Neural cell (in vitro differentiated cells): Measurements from ENCODE around the gene MAML2. TPM values are rescaled to one million over a fixed set of nuclear protein-coding genes. Genes with fewer than 3 reads are reported as not detected.

Source experiments
- H2AFZ ChIP-seq: fragments of 200-600, 300-800 bp; sonication (generic), shearing (Covaris generic); 2 replicates; pipeline ENCODE4 v1.6.0; 2014; ENCODE audit warnings: low read depth, mild to moderate bottlenecking, antibody characterized with exemption, low read length, moderate library complexity
- H3F3A ChIP-seq: fragments of 200-600 bp; shearing (Covaris generic); 2 replicates; pipeline ENCODE4 v1.6.1; 2016; ENCODE audit warnings: mild to moderate bottlenecking, moderate library complexity, mixed read lengths, antibody characterized with exemption, low read length; ENCODE audit not compliant: insufficient read depth, poor library complexity, severe bottlenecking
- H3K27ac ChIP-seq: fragments of 200-600, 300-800 bp; sonication (generic), shearing (Covaris generic); 2 replicates; pipeline ENCODE4 v1.5.1; 2014; ENCODE audit warnings: mild to moderate bottlenecking, low read length, moderate library complexity
- H3K27me3 ChIP-seq: fragments of 300-800, 200-600 bp; sonication (generic), shearing (Covaris generic); 2 replicates; pipeline ENCODE4 v1.6.0; 2014; ENCODE audit warnings: mild to moderate bottlenecking, low read depth, low read length, moderate library complexity; ENCODE audit not compliant: insufficient read depth
- H3K36me3 ChIP-seq: fragments of 300-800, 200-600 bp; sonication (generic), shearing (Covaris generic); 2 replicates; pipeline ENCODE4 v1.5.1; 2014; ENCODE audit warnings: mild to moderate bottlenecking, antibody characterized with exemption, low read length, moderate library complexity; ENCODE audit not compliant: insufficient read depth
- H3K4me2 ChIP-seq: fragments of 300-800, 200-600 bp; sonication (generic), shearing (Covaris generic); 2 replicates; pipeline ENCODE4 v1.6.0; 2014; ENCODE audit warnings: mild to moderate bottlenecking, low read length
- H3K4me3 ChIP-seq: fragments of 300-800, 200-600 bp; sonication (generic), shearing (Covaris generic); 2 replicates; pipeline ENCODE4 v1.5.1; 2014; ENCODE audit warnings: mild to moderate bottlenecking, low read length, moderate library complexity
- H3K79me2 ChIP-seq: fragments of 200-600 bp; shearing (Covaris generic); replicated peaks from 2 replicates; pipeline ENCODE4 v1.6.0; 2014; ENCODE audit warnings: mild to moderate bottlenecking, low read length, moderate library complexity; ENCODE audit not compliant: insufficient read depth
- H3K9ac ChIP-seq: fragments of 300-800, 200-600 bp; sonication (generic), shearing (Covaris generic); 2 replicates; pipeline ENCODE4 v1.6.1; 2016; ENCODE audit warnings: mild to moderate bottlenecking, low read length, mixed read lengths
- H3K9me2 ChIP-seq: fragments of 200-600 bp; shearing (Covaris generic); 2 replicates; pipeline ENCODE4 v1.6.1; 2016; ENCODE audit warnings: mild to moderate bottlenecking, low read length, mixed read lengths; ENCODE audit not compliant: insufficient read depth
- H3K9me3 ChIP-seq: fragments of 200-600, 300-800 bp; sonication (generic), shearing (Covaris generic); 2 replicates; pipeline ENCODE4 v1.6.1; 2016; ENCODE audit warnings: mild to moderate bottlenecking, mixed run types, low read length, moderate library complexity, mixed read lengths
- H4K20me1 ChIP-seq: fragments of 200-600 bp; shearing (Covaris generic); 2 replicates; pipeline ENCODE4 v1.6.1; 2016; ENCODE audit warnings: mild to moderate bottlenecking, mixed run types; ENCODE audit not compliant: insufficient read depth
- EP300 ChIP-seq: fragments of 450-650 bp; conservative IDR thresholded peaks from 2 replicates; pipeline ENCODE4 v1.6.1; 2014; ENCODE audit warnings: antibody characterized with exemption, mild to moderate bottlenecking, moderate library complexity; ENCODE audit not compliant: poor library complexity, severe bottlenecking
- EZH2 ChIP-seq: fragments of 200-600, 300-800 bp; shearing (Covaris generic), sonication (generic); IDR thresholded peaks from 2 replicates; pipeline ENCODE4 v1.6.1; 2014; ENCODE audit warnings: antibody characterized with exemption, low read length, borderline replicate concordance, mild to moderate bottlenecking; ENCODE audit not compliant: insufficient read depth, poor library complexity, severe bottlenecking
- MXI1 ChIP-seq: fragments of 450-650 bp; conservative IDR thresholded peaks from 2 replicates; pipeline ENCODE4 v1.6.1; 2014; ENCODE audit warnings: antibody characterized with exemption, mild to moderate bottlenecking; ENCODE audit not compliant: poor library complexity, severe bottlenecking
- POLR2AphosphoS5 ChIP-seq: IDR thresholded peaks from 2 replicates; pipeline ENCODE4 v1.6.1; 2012
- RAD21 ChIP-seq: fragments of 450-650 bp; conservative IDR thresholded peaks from 2 replicates; pipeline ENCODE4 v1.6.1; 2014; ENCODE audit warnings: antibody characterized with exemption, mild to moderate bottlenecking, moderate library complexity
- SMC3 ChIP-seq: fragments of 450-650 bp; conservative IDR thresholded peaks from 2 replicates; pipeline ENCODE4 v1.6.1; 2014; ENCODE audit warnings: antibody characterized with exemption, mild to moderate bottlenecking, moderate library complexity; ENCODE audit not compliant: poor library complexity
- TAF1 ChIP-seq: IDR thresholded peaks from 2 replicates; pipeline ENCODE4 v1.6.1; 2012; ENCODE audit warnings: low read depth
- polyA plus RNA-seq: library from polyadenylated mRNA; depleted of rRNA; stranded (reverse); fragments of >200 nt; gene quantifications from 2 replicates; pipeline ENCODE4 v1.2.3, GENCODE V29; 2014
- TF ChIP-seq, protein P1 (sequence below): fragments of 450-650 bp; IDR thresholded peaks from 2 replicates; pipeline ENCODE4 v1.5.1; 2014; ENCODE audit warnings: antibody characterized with exemption, mild to moderate bottlenecking, moderate library complexity; ENCODE audit not compliant: poor library complexity, severe bottlenecking
- TF ChIP-seq, protein P2 (sequence below): IDR thresholded peaks from 2 replicates; pipeline ENCODE4 v1.6.1; 2012; ENCODE audit warnings: borderline replicate concordance

MAML2 gene
- polyA plus RNA-seq, 1 donor from 2014 or later, result 3.6 TPM

DNA sequence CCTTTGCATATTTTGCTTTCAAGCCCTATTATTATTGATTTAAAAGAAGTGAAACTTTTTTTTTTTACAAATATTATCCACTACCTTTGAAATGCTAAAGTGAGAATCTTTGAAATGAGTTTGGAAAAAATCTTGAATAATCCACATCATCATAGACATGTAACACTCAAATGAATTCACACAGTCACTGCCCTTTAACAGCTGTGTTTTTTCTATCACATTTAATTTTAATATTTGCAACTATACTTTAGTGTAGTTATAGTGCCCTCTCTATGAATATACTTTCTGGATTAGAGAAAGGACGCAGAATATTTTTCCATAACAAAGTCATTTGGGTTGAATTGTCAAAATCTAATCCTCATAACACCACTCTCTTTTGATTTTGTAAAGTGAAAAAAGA lies 381.2 kb downstream of the MAML2 start:
- Histone ChIP-seq H4K20me1 (no peaks in the 10 kb centered on the region), H3K79me2 (no peaks in the 10 kb centered on the region), H3K9me3 (no peaks in the 10 kb centered on the region), H3K27ac (no peak overlapping the region), H3K4me2 (no peak overlapping the region), H3K36me3 (no peaks in the 10 kb centered on the region), H3K4me3 (no peak overlapping the region), H3K9ac (no peak overlapping the region), H3K9me2 (no peaks in the 10 kb centered on the region), H2AFZ (no peak overlapping the region), H3F3A (no peaks in the 10 kb centered on the region), H3K27me3 (no peaks in the 10 kb centered on the region)
- TF ChIP-seq, protein P1, sequence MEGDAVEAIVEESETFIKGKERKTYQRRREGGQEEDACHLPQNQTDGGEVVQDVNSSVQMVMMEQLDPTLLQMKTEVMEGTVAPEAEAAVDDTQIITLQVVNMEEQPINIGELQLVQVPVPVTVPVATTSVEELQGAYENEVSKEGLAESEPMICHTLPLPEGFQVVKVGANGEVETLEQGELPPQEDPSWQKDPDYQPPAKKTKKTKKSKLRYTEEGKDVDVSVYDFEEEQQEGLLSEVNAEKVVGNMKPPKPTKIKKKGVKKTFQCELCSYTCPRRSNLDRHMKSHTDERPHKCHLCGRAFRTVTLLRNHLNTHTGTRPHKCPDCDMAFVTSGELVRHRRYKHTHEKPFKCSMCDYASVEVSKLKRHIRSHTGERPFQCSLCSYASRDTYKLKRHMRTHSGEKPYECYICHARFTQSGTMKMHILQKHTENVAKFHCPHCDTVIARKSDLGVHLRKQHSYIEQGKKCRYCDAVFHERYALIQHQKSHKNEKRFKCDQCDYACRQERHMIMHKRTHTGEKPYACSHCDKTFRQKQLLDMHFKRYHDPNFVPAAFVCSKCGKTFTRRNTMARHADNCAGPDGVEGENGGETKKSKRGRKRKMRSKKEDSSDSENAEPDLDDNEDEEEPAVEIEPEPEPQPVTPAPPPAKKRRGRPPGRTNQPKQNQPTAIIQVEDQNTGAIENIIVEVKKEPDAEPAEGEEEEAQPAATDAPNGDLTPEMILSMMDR, result no peak
- no peak for TF ChIP-seq EP300
- TF ChIP-seq SMC3, result no peak
- TF ChIP-seq POLR2AphosphoS5, result no peak
- TF ChIP-seq EZH2, result no peak
- TF ChIP-seq TAF1, result no peak
- TF ChIP-seq, protein P2, sequence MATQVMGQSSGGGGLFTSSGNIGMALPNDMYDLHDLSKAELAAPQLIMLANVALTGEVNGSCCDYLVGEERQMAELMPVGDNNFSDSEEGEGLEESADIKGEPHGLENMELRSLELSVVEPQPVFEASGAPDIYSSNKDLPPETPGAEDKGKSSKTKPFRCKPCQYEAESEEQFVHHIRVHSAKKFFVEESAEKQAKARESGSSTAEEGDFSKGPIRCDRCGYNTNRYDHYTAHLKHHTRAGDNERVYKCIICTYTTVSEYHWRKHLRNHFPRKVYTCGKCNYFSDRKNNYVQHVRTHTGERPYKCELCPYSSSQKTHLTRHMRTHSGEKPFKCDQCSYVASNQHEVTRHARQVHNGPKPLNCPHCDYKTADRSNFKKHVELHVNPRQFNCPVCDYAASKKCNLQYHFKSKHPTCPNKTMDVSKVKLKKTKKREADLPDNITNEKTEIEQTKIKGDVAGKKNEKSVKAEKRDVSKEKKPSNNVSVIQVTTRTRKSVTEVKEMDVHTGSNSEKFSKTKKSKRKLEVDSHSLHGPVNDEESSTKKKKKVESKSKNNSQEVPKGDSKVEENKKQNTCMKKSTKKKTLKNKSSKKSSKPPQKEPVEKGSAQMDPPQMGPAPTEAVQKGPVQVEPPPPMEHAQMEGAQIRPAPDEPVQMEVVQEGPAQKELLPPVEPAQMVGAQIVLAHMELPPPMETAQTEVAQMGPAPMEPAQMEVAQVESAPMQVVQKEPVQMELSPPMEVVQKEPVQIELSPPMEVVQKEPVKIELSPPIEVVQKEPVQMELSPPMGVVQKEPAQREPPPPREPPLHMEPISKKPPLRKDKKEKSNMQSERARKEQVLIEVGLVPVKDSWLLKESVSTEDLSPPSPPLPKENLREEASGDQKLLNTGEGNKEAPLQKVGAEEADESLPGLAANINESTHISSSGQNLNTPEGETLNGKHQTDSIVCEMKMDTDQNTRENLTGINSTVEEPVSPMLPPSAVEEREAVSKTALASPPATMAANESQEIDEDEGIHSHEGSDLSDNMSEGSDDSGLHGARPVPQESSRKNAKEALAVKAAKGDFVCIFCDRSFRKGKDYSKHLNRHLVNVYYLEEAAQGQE, result no peak
- no peak for TF ChIP-seq RAD21
- TF ChIP-seq MXI1, result no peak

DNA sequence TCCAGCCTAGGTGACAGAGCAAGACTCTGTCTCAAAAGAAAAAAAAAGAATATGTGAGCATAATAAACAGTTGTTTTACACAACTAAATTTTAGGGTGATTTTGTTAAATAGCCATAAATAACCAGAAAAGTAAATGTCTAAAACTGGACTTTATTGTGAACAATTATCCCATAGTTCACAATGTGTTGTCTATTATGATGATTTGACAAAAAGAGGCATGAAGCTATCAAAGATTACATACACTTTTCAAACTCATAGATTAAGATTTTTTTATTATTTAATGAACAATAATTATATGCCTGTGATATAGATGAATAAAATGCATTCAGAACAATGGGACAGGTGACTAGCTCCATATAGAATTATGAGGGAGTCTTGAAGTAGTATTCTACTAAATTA lies 392.1 kb downstream of the MAML2 start:
- Histone ChIP-seq H3K9ac (no peak overlapping the region), H3F3A (no peaks in the 10 kb centered on the region), H3K9me3 (no peaks in the 10 kb centered on the region), H3K4me3 (no peak overlapping the region), H3K79me2 (no peaks in the 10 kb centered on the region), H3K27me3 (no peaks in the 10 kb centered on the region), H3K9me2 (no peaks in the 10 kb centered on the region), H3K27ac (no peak overlapping the region), H4K20me1 (no peaks in the 10 kb centered on the region), H3K36me3 (no peaks in the 10 kb centered on the region), H3K4me2 (no peak overlapping the region), H2AFZ (no peak overlapping the region)
- TF ChIP-seq EP300, result no peak

DNA sequence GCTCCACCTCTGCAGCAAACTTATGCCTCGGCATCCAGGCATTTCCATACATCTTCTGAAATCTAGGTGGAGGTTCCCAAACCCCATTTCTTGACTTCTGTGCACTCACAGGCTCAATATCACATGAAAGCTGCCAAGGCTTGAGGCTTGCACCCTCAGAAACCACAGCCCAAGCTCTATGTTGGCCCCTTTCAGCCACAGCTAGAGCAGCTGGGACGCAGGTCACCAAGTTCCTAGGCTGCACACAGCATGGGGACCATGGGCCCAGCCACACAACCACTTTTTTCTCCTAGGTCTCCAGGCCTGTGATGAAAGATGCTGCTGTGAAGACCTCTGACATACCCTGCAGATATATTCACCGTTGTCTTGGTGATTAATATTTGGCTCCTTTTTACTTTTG lies 394.4 kb downstream of the MAML2 start:
- Histone ChIP-seq H3K79me2 (no peaks in the 10 kb centered on the region), H3K9me2 (no peaks in the 10 kb centered on the region), H3K36me3 (no peaks in the 10 kb centered on the region), H3F3A (no peaks in the 10 kb centered on the region), H3K9me3 (peaks cover 4% of the 10 kb centered on the region), H4K20me1 (no peaks in the 10 kb centered on the region), H3K27ac (no peak overlapping the region), H3K4me3 (no peak overlapping the region), H2AFZ (no peak overlapping the region), H3K27me3 (no peaks in the 10 kb centered on the region), H3K4me2 (no peak overlapping the region), H3K9ac (no peak overlapping the region)
- TF ChIP-seq MXI1, result no peak
- TF ChIP-seq EZH2, result no peak
